Endothelial cell (in vitro differentiated cells): ENCODE data around the gene SWAP70. TPM values are rescaled to one million over a fixed set of nuclear protein-coding genes. Genes with fewer than 3 reads are reported as not detected.

ENCODE experiments used
- DNase-seq: peaks from one replicate; pipeline ENCODE4 v3.0.0; 2021; ENCODE audit warnings: low spot score
- H3K27ac Mint-ChIP-seq: one replicate; pipeline ENCODE4 v1.8.0; 2021; ENCODE audit warnings: mixed read lengths, inconsistent platforms; ENCODE audit not compliant: unreplicated experiment
- H3K27me3 Mint-ChIP-seq: one replicate; pipeline ENCODE4 v1.8.0; 2021; ENCODE audit warnings: mild to moderate bottlenecking, moderate library complexity, mixed read lengths, inconsistent platforms; ENCODE audit not compliant: unreplicated experiment
- H3K36me3 Mint-ChIP-seq: one replicate; pipeline ENCODE4 v1.8.0; 2021; ENCODE audit warnings: mild to moderate bottlenecking, low read depth, mixed read lengths, inconsistent platforms; ENCODE audit not compliant: unreplicated experiment
- H3K4me1 Mint-ChIP-seq: one replicate; pipeline ENCODE4 v1.8.0; 2021; ENCODE audit warnings: mild to moderate bottlenecking, mixed read lengths, inconsistent platforms; ENCODE audit not compliant: unreplicated experiment
- H3K4me3 Mint-ChIP-seq: one replicate; pipeline ENCODE4 v1.8.0; 2021; ENCODE audit warnings: mild to moderate bottlenecking, mixed read lengths, inconsistent platforms; ENCODE audit not compliant: unreplicated experiment
- H3K9me3 Mint-ChIP-seq: one replicate; pipeline ENCODE4 v1.8.0; 2021; ENCODE audit warnings: mixed read lengths, inconsistent platforms; ENCODE audit not compliant: unreplicated experiment
- total RNA-seq: library from RNA; stranded (reverse); fragmentation: NEBNext Ultra II Directional; extraction: Animal tissue kit (Norgen Biotek cat#: 25700); gene quantifications from one replicate; pipeline ENCODE4 v1.2.1, GENCODE V29; 2021; ENCODE audit not compliant: unreplicated experiment
- TF ChIP-seq, protein P1 (sequence below): fragments of 200-600 bp; sonication (generic); IDR thresholded peaks from one replicate; pipeline ENCODE4 v1.5.0; 2021; ENCODE audit warnings: antibody characterized with exemption; ENCODE audit not compliant: unreplicated experiment

Gene SWAP70
- total RNA-seq, 1 donor from 2014 or later: 36.0 TPM

DNA sequence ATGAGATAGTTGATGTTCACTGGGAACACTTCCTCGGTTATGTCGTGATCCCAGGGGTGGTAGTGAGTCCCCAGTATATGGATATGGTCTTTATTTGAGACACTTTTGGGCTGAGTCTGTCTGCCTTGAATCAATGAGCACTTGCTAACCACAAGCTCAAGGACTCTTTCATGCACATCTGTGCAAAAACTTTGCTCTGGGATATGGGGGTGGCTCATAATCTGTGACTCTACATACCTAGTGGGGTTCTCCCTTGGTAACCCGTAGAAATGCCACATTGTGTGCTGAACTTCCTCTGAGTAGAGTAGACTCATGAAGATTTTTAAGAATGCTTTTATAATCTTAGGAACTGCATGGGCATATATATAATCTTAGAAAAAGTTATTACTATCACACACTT lies 69.3 kb downstream of the SWAP70 start:
- Mint-ChIP-seq H3K36me3 (peaks cover 29% of the 10 kb centered on the region), H3K4me1 (no peaks in the 10 kb centered on the region), H3K27ac (no peak overlapping the region), H3K9me3 (no peaks in the 10 kb centered on the region), H3K27me3 (peaks cover 1% of the 10 kb centered on the region), H3K4me3 (no peak overlapping the region)
- no peak for DNase-seq
- TF ChIP-seq, protein P1, sequence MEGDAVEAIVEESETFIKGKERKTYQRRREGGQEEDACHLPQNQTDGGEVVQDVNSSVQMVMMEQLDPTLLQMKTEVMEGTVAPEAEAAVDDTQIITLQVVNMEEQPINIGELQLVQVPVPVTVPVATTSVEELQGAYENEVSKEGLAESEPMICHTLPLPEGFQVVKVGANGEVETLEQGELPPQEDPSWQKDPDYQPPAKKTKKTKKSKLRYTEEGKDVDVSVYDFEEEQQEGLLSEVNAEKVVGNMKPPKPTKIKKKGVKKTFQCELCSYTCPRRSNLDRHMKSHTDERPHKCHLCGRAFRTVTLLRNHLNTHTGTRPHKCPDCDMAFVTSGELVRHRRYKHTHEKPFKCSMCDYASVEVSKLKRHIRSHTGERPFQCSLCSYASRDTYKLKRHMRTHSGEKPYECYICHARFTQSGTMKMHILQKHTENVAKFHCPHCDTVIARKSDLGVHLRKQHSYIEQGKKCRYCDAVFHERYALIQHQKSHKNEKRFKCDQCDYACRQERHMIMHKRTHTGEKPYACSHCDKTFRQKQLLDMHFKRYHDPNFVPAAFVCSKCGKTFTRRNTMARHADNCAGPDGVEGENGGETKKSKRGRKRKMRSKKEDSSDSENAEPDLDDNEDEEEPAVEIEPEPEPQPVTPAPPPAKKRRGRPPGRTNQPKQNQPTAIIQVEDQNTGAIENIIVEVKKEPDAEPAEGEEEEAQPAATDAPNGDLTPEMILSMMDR: no peak

DNA sequence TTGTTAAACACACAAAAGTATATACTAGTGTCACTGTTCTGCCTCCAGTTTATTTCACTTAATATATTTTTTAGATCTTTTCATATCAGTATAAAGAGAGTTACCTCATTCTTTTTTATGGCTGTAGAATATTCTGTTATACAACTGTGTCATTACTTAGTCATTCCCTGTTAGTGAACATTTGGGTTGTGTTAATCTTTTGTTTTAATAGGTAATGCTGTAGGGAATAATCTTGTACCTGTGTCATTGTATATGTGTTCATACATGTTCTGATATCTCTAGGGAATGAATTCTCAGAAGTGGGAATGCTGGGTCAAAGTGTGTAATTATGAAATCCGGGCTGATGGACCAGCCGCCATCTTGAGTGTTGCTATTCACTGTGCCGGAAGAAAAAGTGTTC lies 71.4 kb downstream of the SWAP70 start:
- Mint-ChIP-seq H3K4me3 (peak overlapping the region; percentile 0), H3K9me3 (no peaks in the 10 kb centered on the region), H3K36me3 (peaks cover 40% of the 10 kb centered on the region), H3K27ac (no peak overlapping the region), H3K4me1 (peaks cover 4% of the 10 kb centered on the region), H3K27me3 (peaks cover 1% of the 10 kb centered on the region)
- TF ChIP-seq, protein P1: no peak
- DNase-seq: no peak

DNA sequence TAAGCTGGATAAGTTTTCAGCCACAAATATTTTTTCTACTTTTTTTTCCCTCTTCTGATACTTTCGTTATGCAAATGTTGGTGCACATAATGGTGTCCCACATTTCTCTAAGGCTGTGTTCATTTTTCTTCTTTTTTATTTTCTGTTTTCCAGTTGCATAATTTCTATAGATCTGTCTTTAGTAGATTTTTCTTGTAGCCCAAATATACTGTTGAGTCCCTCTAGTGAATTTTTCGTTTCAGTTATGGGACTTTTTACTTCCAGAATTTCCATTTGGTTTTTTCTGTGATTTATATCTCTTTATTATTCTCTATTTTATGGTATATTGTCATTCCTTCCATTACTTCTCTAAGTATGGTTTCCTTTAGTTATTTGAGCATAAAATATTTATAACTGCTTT lies 72.0 kb downstream of the SWAP70 start:
- Mint-ChIP-seq H3K4me1 (peaks cover 4% of the 10 kb centered on the region), H3K36me3 (peaks cover 44% of the 10 kb centered on the region), H3K27me3 (peaks cover 1% of the 10 kb centered on the region), H3K4me3 (peak overlapping the region; percentile 0), H3K27ac (no peak overlapping the region), H3K9me3 (no peaks in the 10 kb centered on the region)
- TF ChIP-seq, protein P1: no peak
- no peak for DNase-seq

DNA sequence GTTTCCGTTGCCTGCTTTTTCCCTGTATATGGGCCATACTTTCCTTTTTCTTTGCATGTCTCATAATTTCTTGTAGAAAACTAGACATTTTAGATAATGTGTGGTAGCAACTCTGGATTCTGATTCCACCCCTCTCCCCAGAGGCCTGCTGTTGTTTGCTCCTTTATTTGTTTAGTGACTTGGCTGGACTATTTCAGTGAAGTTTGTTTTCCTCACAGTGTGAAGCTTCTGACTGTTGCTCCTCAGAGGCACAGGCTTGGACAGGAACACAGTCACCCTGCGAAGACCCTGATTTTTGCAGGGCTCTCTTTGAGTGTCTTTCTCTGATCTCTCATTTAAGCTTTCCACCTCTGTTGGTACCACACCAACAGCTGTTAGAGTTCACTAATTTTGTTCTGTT lies 72.5 kb downstream of the SWAP70 start:
- Mint-ChIP-seq H3K9me3 (no peaks in the 10 kb centered on the region), H3K36me3 (peaks cover 46% of the 10 kb centered on the region), H3K27ac (peak overlapping the region; percentile 61), H3K27me3 (peaks cover 1% of the 10 kb centered on the region), H3K4me1 (peaks cover 4% of the 10 kb centered on the region), H3K4me3 (no peak overlapping the region)
- DNase-seq: no peak
- TF ChIP-seq, protein P1: no peak

DNA sequence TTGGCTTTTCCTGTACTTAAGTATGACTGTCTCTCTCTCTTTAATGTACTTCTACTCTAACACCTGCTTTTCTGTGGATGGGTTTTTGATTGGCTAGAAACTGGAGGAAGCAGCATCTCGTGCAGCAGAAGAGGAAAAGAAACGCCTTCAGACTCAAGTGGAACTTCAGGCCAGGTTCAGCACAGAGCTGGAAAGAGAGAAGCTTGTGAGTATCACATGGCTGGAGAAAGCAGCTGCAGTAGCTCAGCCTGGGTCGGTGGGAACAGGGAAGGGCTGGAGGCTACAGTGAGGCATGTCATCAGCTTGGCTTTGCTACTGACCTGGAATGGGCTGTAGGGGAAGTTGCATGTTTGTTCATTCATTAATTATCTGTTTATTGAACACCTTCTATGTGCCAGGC lies 74.2 kb downstream of the SWAP70 start:
- Mint-ChIP-seq H3K27ac (no peak overlapping the region), H3K4me1 (peaks cover 4% of the 10 kb centered on the region), H3K27me3 (no peaks in the 10 kb centered on the region), H3K4me3 (no peak overlapping the region), H3K9me3 (no peaks in the 10 kb centered on the region), H3K36me3 (peaks cover 47% of the 10 kb centered on the region)
- TF ChIP-seq, protein P1: no peak
- DNase-seq: no peak
